Measurements from ENCODE around the gene ADGRL2. TPM values are rescaled to one million over a fixed set of nuclear protein-coding genes. Genes with fewer than 3 reads are reported as not detected.

Gene ADGRL2
- total and polyA plus RNA-seq, 2 of the 4 experiments (the other 2 are of a cell fraction) = 17.0 to 42.7 TPM

DNA sequence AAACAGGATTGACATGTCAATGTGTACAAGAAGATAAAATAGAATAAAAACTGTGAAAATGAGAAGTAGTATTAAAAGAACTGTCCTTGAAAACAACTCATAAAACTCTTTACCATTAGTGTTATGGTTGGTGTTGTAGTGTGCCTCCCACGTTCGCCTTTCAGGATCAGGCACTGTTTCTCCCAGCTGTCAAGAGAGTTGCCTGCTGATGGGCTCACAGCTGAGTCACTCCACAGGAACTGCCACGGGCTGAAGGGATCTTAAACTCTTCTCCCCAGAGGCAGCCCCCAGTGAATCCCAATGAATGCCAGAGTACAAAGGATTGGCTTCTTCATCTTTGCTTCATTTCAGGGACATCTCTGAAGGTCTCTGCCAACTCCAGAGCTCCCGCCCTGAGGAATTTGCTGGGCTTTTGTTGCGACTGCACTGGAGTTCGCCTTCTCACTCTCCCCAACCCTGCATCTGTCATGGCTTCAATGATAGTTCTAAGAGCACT, 119.6 kb downstream of the ADGRL2 start:
- H3K14ac ChIP-seq (replicated peaks; ENCODE audit: low read depth, low read length) = no peak overlapping the region
- no peak overlapping the region for H2BK5ac ChIP-seq (ENCODE audit: low read depth, low read length, poor library complexity, severe bottlenecking)
- no peak overlapping the region for H3K27ac ChIP-seq (ENCODE audit: insufficient read depth, low read length)
- no peaks in the 10 kb centered on the region for H4K20me1 ChIP-seq (ENCODE audit: insufficient read depth, low read length)
- no peaks in the 10 kb centered on the region; the same call in 1 of the 2 replicates for H3K4me1 ChIP-seq (ENCODE audit: control insufficient read depth, insufficient read depth, low read length)
- no peak overlapping the region for H4K8ac ChIP-seq (ENCODE audit: low read depth in 2 of 2, low read length in 2 of 2)
- H3K36me3 ChIP-seq (ENCODE audit: control insufficient read depth, insufficient read depth, low read length) = no peaks in the 10 kb centered on the region
- no peak overlapping the region for H3K4me3 ChIP-seq (ENCODE audit: insufficient read depth, low read depth, low read length)
- DNase-seq (peak; percentile 74), ATAC-seq (ENCODE audit: low read depth) (peak; percentile 95)
- in situ Hi-C loops (cut with MboI; ENCODE audit: low sequenced_read_pairs) = no loop called here
- dilution Hi-C loops (cut with HindIII; ENCODE audit: low sequenced_read_pairs, unreplicated experiment) = no loop called here
- ChIA-PET CTCF (no interaction called here), POLR2A (ENCODE audit: unreplicated experiment) (no interaction called here)
- no peak overlapping the region for H3K23ac ChIP-seq (ENCODE audit: low read depth, low read length)
- no peak overlapping the region for H3K4ac ChIP-seq (ENCODE audit: low read depth, low read length)
- no peaks in the 10 kb centered on the region for H3K27me3 ChIP-seq (ENCODE audit: control insufficient read depth, insufficient read depth, low read length)
- BruUV-seq (replicated peaks) = no TSS peak
- intact Hi-C loops (cut with micrococcal nuclease) = no loop called here
- peak overlapping the region; percentile 90 for H2AFZ ChIP-seq (replicated peaks; ENCODE audit: low read length, poor library complexity)
- H3K56ac ChIP-seq (ENCODE audit: extremely low read depth, insufficient read depth, low read length) = no peak overlapping the region
- no peak overlapping the region for H2BK120ac ChIP-seq (ENCODE audit: low read depth, low read length)
- H2BK15ac ChIP-seq (ENCODE audit: low read depth, low read length) = no peak overlapping the region
- no peaks in the 10 kb centered on the region for H3K9me1 ChIP-seq (ENCODE audit: insufficient read depth, low read length)
- H3K9me3 ChIP-seq (ENCODE audit: control insufficient read depth, insufficient read depth, low read length) = no peaks in the 10 kb centered on the region
- 10% methylated on average over 2 of the region's 6 CpGs; no CpG with 5 or more reads in 1 of the 2 experiments for WGBS, 2 experiments (ENCODE audit: extremely low coverage in 2 of 2, insufficient read length in 1 of 2)
- H2AK5ac ChIP-seq (ENCODE audit: low read depth, low read length) = no peak overlapping the region
- no peak overlapping the region for H3K9ac ChIP-seq (ENCODE audit: low read depth, low read length)
- H4K91ac ChIP-seq (ENCODE audit: insufficient read depth, low read depth, low read length) = no peak overlapping the region
- no peaks in the 10 kb centered on the region for H3K79me1 ChIP-seq (ENCODE audit: low read depth in 1 of 2, low read length in 2 of 2)
- H4K5ac ChIP-seq (ENCODE audit: low read depth, low read length) = no peak overlapping the region
- TF ChIP-seq RAD21 (IDR thresholded peaks at IDR 0.05; ENCODE audit: low read length) = no peak
- TF ChIP-seq MAZ (IDR thresholded peaks at IDR 0.05; ENCODE audit: borderline replicate concordance, low read depth, low read length) = peak; percentile 90
- no peak for TF ChIP-seq POLR2A (IDR thresholded peaks at IDR 0.05; ENCODE audit: low read depth, low read length)
- TF ChIP-seq CEBPB (IDR thresholded peaks at IDR 0.05; ENCODE audit: low read depth, low read length) = no peak
- TF ChIP-seq, protein P1, sequence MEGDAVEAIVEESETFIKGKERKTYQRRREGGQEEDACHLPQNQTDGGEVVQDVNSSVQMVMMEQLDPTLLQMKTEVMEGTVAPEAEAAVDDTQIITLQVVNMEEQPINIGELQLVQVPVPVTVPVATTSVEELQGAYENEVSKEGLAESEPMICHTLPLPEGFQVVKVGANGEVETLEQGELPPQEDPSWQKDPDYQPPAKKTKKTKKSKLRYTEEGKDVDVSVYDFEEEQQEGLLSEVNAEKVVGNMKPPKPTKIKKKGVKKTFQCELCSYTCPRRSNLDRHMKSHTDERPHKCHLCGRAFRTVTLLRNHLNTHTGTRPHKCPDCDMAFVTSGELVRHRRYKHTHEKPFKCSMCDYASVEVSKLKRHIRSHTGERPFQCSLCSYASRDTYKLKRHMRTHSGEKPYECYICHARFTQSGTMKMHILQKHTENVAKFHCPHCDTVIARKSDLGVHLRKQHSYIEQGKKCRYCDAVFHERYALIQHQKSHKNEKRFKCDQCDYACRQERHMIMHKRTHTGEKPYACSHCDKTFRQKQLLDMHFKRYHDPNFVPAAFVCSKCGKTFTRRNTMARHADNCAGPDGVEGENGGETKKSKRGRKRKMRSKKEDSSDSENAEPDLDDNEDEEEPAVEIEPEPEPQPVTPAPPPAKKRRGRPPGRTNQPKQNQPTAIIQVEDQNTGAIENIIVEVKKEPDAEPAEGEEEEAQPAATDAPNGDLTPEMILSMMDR (conservative IDR thresholded peaks at IDR 0.05; ENCODE audit: low read depth, low read length) = no peak
- TF ChIP-seq RCOR1 (IDR thresholded peaks at IDR 0.05; ENCODE audit: insufficient replicate concordance, low read length) = no peak
- no peak; the same call in 1 of the 2 replicates for TF ChIP-seq NFE2L2 (IDR thresholded peaks at IDR 0.05; ENCODE audit: low read depth, low read length)
- peak; percentile 40; the same call in 1 of the 2 replicates for TF ChIP-seq MXI1 (IDR thresholded peaks at IDR 0.05; ENCODE audit: borderline replicate concordance, low read depth, low read length)
- TF ChIP-seq, protein P2, sequence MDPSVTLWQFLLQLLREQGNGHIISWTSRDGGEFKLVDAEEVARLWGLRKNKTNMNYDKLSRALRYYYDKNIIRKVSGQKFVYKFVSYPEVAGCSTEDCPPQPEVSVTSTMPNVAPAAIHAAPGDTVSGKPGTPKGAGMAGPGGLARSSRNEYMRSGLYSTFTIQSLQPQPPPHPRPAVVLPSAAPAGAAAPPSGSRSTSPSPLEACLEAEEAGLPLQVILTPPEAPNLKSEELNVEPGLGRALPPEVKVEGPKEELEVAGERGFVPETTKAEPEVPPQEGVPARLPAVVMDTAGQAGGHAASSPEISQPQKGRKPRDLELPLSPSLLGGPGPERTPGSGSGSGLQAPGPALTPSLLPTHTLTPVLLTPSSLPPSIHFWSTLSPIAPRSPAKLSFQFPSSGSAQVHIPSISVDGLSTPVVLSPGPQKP (IDR thresholded peaks at IDR 0.05; ENCODE audit: borderline replicate concordance, low read depth, low read length) = no peak
- no peak for TF ChIP-seq CHD1 (IDR thresholded peaks at IDR 0.05; ENCODE audit: low read depth, low read length)
- no peak for TF ChIP-seq BHLHE40 (IDR thresholded peaks at IDR 0.05; ENCODE audit: low read depth, low read length)
- TF ChIP-seq RFX5 (IDR thresholded peaks at IDR 0.05; ENCODE audit: low read depth, low read length) = no peak
- TF ChIP-seq MAFK (IDR thresholded peaks at IDR 0.05; ENCODE audit: low read depth, low read length) = no peak
- no peak for TF ChIP-seq FOS (IDR thresholded peaks at IDR 0.05; ENCODE audit: low read depth, low read length)
- TF ChIP-seq SMC3 (IDR thresholded peaks at IDR 0.05; ENCODE audit: low read depth, low read length) = no peak
- TF ChIP-seq, protein P3, sequence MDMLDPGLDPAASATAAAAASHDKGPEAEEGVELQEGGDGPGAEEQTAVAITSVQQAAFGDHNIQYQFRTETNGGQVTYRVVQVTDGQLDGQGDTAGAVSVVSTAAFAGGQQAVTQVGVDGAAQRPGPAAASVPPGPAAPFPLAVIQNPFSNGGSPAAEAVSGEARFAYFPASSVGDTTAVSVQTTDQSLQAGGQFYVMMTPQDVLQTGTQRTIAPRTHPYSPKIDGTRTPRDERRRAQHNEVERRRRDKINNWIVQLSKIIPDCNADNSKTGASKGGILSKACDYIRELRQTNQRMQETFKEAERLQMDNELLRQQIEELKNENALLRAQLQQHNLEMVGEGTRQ (IDR thresholded peaks at IDR 0.05; ENCODE audit: low read depth, low read length) = no peak
- peak overlapping the region; percentile 54 for H3K4me2 ChIP-seq (ENCODE audit: low read depth, low read length)
- H3K18ac ChIP-seq (ENCODE audit: low read depth, low read length) = no peak overlapping the region
- H2AK9ac ChIP-seq (replicated peaks; ENCODE audit: low read depth, low read length, poor library complexity) = no peak overlapping the region
- H2BK20ac ChIP-seq (ENCODE audit: low read depth, low read length) = peak overlapping the region; percentile 57

Measured in IMR-90 (cell line).